LNCaP clone FGC (cell line): ENCODE results near the gene NANOS3.

ENCODE experiments used
- DNase-seq: peaks from one replicate; pipeline ENCODE4 v3.0.0-alpha.2; 2011; ENCODE audit warnings: low read depth
- H3K4me3 ChIP-seq: 2 replicates; pipeline ENCODE4 v1.5.1; 2011; ENCODE audit warnings: mild to moderate bottlenecking, low read depth, low read length, control low read depth
- CTCF ChIP-seq: IDR thresholded peaks from 2 replicates; pipeline ENCODE4 v1.5.1; 2012; ENCODE audit warnings: mild to moderate bottlenecking; ENCODE audit not compliant: control insufficient read depth, insufficient read depth; ENCODE audit errors: extremely low read depth

The NANOS3 gene

GRCh38 chr19:13876834-13877233 lies at the start of gene NANOS3:
Gene NANOS3, plus strand, starts transcription at chr19:13877134. Its CDS starts 115 bp downstream, at chr19:13877249.
- no peak for DNase-seq
- no peak for TF ChIP-seq CTCF
- no peak within 1 kb of the TSS for H3K4me3 ChIP-seq

GRCh38 chr19:13827656-13828055 lies 49.3 kb upstream of the NANOS3 start:
- DNase-seq, result no peak
- TF ChIP-seq CTCF, result no peak
- no peak overlapping the region for H3K4me3 ChIP-seq

- no peak overlapping the region for H3K4me3 ChIP-seq
- TF ChIP-seq CTCF, result no peak
- no peak for DNase-seq
These were observed 46.7 kb upstream of the NANOS3 start for GRCh38 chr19:13830114-13830740.

DNA sequence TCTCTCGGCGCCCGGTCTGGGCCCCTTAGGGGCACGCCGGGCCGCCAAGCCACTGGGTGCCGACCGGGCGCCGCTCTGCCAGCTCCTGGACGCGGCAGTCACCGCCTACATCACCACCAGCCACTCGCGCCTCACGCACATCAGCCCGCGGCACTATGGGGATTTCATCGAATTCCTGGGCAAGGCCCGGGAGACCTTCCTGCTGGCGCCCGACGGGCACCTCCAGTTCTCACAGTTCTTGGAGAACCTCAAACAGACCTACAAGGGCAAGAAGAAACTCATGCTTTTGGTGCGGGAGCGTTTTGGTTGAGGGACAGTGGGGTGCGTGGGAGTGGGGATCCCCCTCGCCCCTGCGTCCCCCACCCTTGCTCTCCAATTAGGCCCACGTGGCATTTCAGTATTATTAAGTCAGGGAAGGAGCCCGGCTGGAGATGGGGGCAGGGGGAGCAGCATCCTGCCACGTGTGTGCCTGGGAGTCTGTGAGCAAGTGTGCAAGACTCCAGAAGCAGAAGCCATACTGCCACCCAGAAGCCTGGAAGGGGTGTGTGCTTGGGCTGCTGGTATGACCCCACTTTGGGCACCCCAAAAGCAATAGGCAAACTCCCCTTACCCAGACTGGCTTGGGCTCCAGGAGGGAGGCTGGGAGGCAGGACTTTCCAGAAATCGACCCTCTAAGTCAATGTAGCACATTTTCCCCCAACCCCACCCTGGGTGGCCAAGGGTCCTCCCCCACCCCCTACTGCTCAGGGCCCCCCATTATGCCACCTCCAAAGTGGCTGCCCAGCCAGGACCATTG lies 46.0 kb upstream of the NANOS3 start:
- no peak overlapping the region for H3K4me3 ChIP-seq
- TF ChIP-seq CTCF, result no peak
- DNase-seq, result no peak

DNA sequence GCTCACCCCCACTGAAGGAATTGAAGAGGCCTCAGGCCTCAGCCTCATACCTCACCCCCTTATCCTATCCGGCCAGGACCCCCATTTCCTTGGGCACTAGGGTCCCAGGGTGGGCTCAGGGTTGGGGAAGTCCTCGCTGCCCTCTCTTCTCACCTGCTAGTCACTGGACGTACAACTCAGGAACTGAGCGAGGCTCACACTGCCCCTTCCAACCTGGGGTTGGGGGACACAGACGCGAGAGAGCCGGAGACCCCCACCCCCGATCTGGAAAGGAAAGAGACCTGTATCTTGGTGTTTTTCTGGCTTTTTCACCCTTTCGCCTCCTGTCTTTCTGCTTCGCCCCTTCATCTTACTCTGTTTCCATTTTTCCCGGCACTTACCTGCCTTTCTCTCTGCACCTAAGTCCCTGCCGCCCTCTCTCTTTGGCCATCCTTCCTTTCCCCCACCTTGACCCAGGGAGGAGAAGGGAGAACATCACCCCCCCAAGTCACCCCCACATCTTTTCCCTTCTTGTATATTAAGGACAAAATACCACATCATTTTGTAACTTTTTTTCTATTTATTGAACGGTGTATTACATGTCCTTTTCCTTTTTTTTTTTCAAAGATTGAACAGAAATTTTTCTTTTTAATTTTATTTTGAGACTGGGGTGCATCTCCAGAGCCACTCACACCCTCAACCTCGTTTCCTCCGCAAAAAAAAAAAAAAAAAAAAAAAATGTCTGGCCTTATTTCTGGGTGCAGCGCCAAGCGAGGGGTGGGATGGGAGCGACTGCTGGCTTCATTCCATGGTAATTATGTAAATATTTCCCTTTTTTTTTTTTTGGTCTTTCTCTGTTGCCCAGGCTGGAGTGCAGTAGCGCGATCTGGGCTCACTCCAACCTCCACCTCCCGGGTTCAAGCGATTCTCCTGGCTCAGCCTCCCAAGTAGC lies 45.1 kb upstream of the NANOS3 start:
- no peak for DNase-seq
- H3K4me3 ChIP-seq, result no peak overlapping the region
- TF ChIP-seq CTCF, result no peak

- peak; percentile 73 for DNase-seq
- peak; percentile 48 for TF ChIP-seq CTCF
- H3K4me3 ChIP-seq, result peak overlapping the region; percentile 50
These were observed 43.3 kb upstream of the NANOS3 start for GRCh38 chr19:13833330-13834243.
